Endothelial cell of umbilical vein (primary cell): ENCODE results near the gene BANK1. TPM values are rescaled to one million over a fixed set of nuclear protein-coding genes. Genes with fewer than 3 reads are reported as not detected.

Experiments used
- BruUV-seq: library from RNA; stranded (reverse); fragments of 400-500 nt; replicated peaks from 2 replicates; lab custom pipeline; 2021; lab: Mats Ljungman, UMichigan
- CTCF ChIA-PET: fragments of 300-600, 350-600 bp; sonication (Branson Sonifier 250); formaldehyde crosslinking; loops from one replicate; lab custom pipeline; 2021; ENCODE audit warnings: antibody characterized with exemption, inconsistent platforms; lab: Charles Lee
- POLR2A ChIA-PET: fragments of 300-600, 350-600 bp; sonication (Branson Sonifier 250); formaldehyde crosslinking; loops from one replicate; lab custom pipeline; 2021; ENCODE audit warnings: antibody characterized with exemption, inconsistent platforms; lab: Charles Lee
- DNase-seq: peaks from one replicate; pipeline ENCODE4 v3.0.0-alpha.2; 2011; ENCODE audit warnings: low read depth, low spot score
- FAIRE-seq: peaks from 2 replicates; lab custom pipeline; 2011; peaks lifted over from hg19 to GRCh38; lab: Jason Lieb, UNC
- H2AFZ ChIP-seq: 2 replicates; pipeline ENCODE4 v1.6.0; 2012; ENCODE audit warnings: low read depth, low read length, control low read depth, inconsistent platforms
- H3K27ac ChIP-seq: 2 replicates; pipeline ENCODE4 v1.5.1; 2011; ENCODE audit warnings: low read depth, mild to moderate bottlenecking, control low read depth, low read length, moderate library complexity; ENCODE audit not compliant: insufficient read depth
- H3K27me3 ChIP-seq, 2 experiments: 2 replicates each; pipeline versions ENCODE4 v1.6.0 to v1.6.1; 2011; ENCODE audit warnings: low read length in 2 of 2, mixed read lengths in 1 of 2; ENCODE audit not compliant: control insufficient read depth in 2 of 2, insufficient read depth in 2 of 2
- H3K36me3 ChIP-seq, 2 experiments: 2 replicates in 1 of 2; 3 replicates in 1 of 2; pipeline ENCODE4 v1.5.1; 2011; ENCODE audit warnings: low read length in 2 of 2, mild to moderate bottlenecking in 1 of 2, moderate library complexity in 1 of 2; ENCODE audit not compliant: control insufficient read depth in 2 of 2, insufficient read depth in 2 of 2; ENCODE audit errors: extremely low read depth in 1 of 2
- H3K4me1 ChIP-seq: 3 replicates; pipeline ENCODE4 v1.5.1; 2011; ENCODE audit warnings: mild to moderate bottlenecking, low read length; ENCODE audit not compliant: control insufficient read depth, insufficient read depth; ENCODE audit errors: extremely low read depth
- H3K4me2 ChIP-seq: 2 replicates; pipeline ENCODE4 v1.6.1; 2011; ENCODE audit warnings: low read length, control low read depth, mixed read lengths; ENCODE audit not compliant: insufficient read depth
- H3K4me3 ChIP-seq, 3 experiments: fragments of 200-600 bp in 1 of 3; sonication (generic), shearing (Covaris generic) in 1 of 3; replicated peaks in 1 of 3; 2 replicates each; pipeline ENCODE4 v1.5.1; 2011 to 2016; ENCODE audit warnings: control low read depth in 3 of 3, low read length in 3 of 3, mild to moderate bottlenecking in 2 of 3, inconsistent platforms in 1 of 3, low read depth in 1 of 3, moderate library complexity in 1 of 3; ENCODE audit not compliant: insufficient read depth in 1 of 3
- H3K79me2 ChIP-seq: 2 replicates; pipeline ENCODE4 v1.6.0; 2012; ENCODE audit warnings: low read length, inconsistent platforms; ENCODE audit not compliant: control insufficient read depth, insufficient read depth
- H3K9ac ChIP-seq: replicated peaks from 2 replicates; pipeline ENCODE3; 2011; ENCODE audit warnings: low read length, control low read depth; ENCODE audit not compliant: insufficient read depth; ENCODE audit errors: extremely low read depth
- H3K9me1 ChIP-seq: replicated peaks from 3 replicates; pipeline ENCODE4 v1.6.0; 2011; ENCODE audit warnings: mild to moderate bottlenecking, low read length; ENCODE audit not compliant: control insufficient read depth, insufficient read depth; ENCODE audit errors: extremely low read depth
- H3K9me3 ChIP-seq: replicated peaks from 2 replicates; pipeline ENCODE4 v1.5.1; 2012; ENCODE audit warnings: low read length, inconsistent platforms; ENCODE audit not compliant: control insufficient read depth, insufficient read depth
- H4K20me1 ChIP-seq: replicated peaks from 2 replicates; pipeline ENCODE3; 2011; ENCODE audit warnings: mild to moderate bottlenecking, low read length; ENCODE audit not compliant: control insufficient read depth, insufficient read depth; ENCODE audit errors: extremely low read depth
- EZH2 ChIP-seq: IDR thresholded peaks from 2 replicates; pipeline ENCODE4 v1.6.1; 2012; ENCODE audit warnings: borderline replicate concordance, low read depth, mild to moderate bottlenecking, moderate library complexity, low read length, inconsistent platforms; ENCODE audit not compliant: severe bottlenecking
- GATA2 ChIP-seq: IDR thresholded peaks from 2 replicates; pipeline ENCODE4 v1.7.0; 2011; ENCODE audit warnings: low read depth, mild to moderate bottlenecking, moderate library complexity, mixed read lengths, low read length; ENCODE audit not compliant: insufficient read length, insufficient read depth
- JUN ChIP-seq: IDR thresholded peaks from 2 replicates; pipeline ENCODE4 v1.6.1; 2011; ENCODE audit warnings: borderline replicate concordance, low read depth; ENCODE audit not compliant: insufficient read length, insufficient read depth
- POLR2AphosphoS5 ChIP-seq: IDR thresholded peaks from 2 replicates; pipeline ENCODE4 v1.6.1; 2012; ENCODE audit warnings: low read depth, mild to moderate bottlenecking, control low read depth, low read length, moderate library complexity; ENCODE audit not compliant: insufficient read depth
- dilution Hi-C: fragments of 300-500 bp; cut with MboI; formaldehyde crosslinking; loops from one replicate; pipeline ENCODE4 v1.15.0; 2019; ENCODE audit warnings: low sequenced_read_pairs; ENCODE audit not compliant: extremely low pct_ligation_motif_present
- intact Hi-C: fragments of 100-400 bp; cut with micrococcal nuclease; formaldehyde crosslinking; loops from one replicate; pipeline ENCODE4 v1.10.0; 2022
- polyA plus RNA-seq, 4 experiments: library from polyadenylated mRNA; depleted of rRNA in 3 of 4; stranded (reverse) in 3 of 4; unstranded in 1 of 4; fragments of >200 nt; gene quantifications; 2 replicates each; pipeline versions ENCODE4 v1.2.1 to v1.2.3, GENCODE V29; 2011 to 2012; ENCODE audit warnings: missing spikeins in 1 of 4
- total RNA-seq: library from RNA; stranded (reverse); gene quantifications from 2 replicates; pipeline ENCODE4 v1.2.3, GENCODE V29; 2021
- TF ChIP-seq, protein P1 (sequence below), 2 donors: IDR thresholded peaks; 1 replicate in 1 of 2; 2 replicates in 1 of 2; pipeline ENCODE4 v1.5.1; 2011; ENCODE audit warnings: low read length in 2 of 2, mild to moderate bottlenecking in 2 of 2, moderate library complexity in 2 of 2, control low read depth in 1 of 2, inconsistent platforms in 1 of 2, low read depth in 1 of 2; ENCODE audit not compliant: insufficient read depth in 1 of 2; ENCODE audit errors: extremely low read depth in 1 of 2

Gene BANK1
- total and polyA plus RNA-seq, 2 donors (not counting 3 experiments of a cell fraction or from before 2014, with no cell fraction given): 0.29 to 0.32 TPM

DNA sequence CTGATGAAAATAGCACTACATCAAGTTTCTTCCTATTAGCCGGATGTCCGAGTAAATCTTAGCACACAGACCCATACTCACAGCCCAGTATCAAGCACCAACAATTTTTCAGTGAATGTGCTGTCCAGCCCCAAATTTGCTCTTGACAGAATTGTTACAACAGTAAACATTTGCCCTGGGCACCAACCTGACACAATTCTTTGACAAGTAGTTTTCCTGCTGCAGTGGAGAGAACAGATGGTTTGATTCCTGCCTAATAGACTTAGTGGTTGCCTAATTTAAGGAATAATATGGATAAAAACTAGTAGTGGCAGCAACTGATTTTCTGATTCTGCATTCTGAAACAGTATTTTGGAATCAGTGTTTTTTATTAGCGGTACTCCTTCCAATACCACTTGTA lies 301.1 kb downstream of the BANK1 start:
- Histone ChIP-seq H3K4me1 (no peaks in the 10 kb centered on the region), H3K27ac (no peak overlapping the region), H3K9me1 (no peaks in the 10 kb centered on the region), H3K4me3 (no peak overlapping the region), H3K4me2 (no peak overlapping the region), H3K9me3 (no peaks in the 10 kb centered on the region), H2AFZ (no peak overlapping the region), H3K27me3 (no peaks in the 10 kb centered on the region), H3K9ac (no peak overlapping the region), H3K36me3 (no peaks in the 10 kb centered on the region), H3K79me2 (no peaks in the 10 kb centered on the region), H4K20me1 (no peaks in the 10 kb centered on the region)
- TF ChIP-seq POLR2AphosphoS5 (no peak), JUN (no peak), EZH2 (no peak)
- TF ChIP-seq, protein P1, sequence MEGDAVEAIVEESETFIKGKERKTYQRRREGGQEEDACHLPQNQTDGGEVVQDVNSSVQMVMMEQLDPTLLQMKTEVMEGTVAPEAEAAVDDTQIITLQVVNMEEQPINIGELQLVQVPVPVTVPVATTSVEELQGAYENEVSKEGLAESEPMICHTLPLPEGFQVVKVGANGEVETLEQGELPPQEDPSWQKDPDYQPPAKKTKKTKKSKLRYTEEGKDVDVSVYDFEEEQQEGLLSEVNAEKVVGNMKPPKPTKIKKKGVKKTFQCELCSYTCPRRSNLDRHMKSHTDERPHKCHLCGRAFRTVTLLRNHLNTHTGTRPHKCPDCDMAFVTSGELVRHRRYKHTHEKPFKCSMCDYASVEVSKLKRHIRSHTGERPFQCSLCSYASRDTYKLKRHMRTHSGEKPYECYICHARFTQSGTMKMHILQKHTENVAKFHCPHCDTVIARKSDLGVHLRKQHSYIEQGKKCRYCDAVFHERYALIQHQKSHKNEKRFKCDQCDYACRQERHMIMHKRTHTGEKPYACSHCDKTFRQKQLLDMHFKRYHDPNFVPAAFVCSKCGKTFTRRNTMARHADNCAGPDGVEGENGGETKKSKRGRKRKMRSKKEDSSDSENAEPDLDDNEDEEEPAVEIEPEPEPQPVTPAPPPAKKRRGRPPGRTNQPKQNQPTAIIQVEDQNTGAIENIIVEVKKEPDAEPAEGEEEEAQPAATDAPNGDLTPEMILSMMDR (IDR thresholded peaks at IDR 0.05; ENCODE audit: extremely low read depth in 1 of 2, insufficient read depth in 1 of 2, low read depth in 1 of 2, low read length in 2 of 2): no peak
- intact Hi-C loops (no loop called here), dilution Hi-C loops (no loop called here)
- no peak for FAIRE-seq
- POLR2A ChIA-PET: no interaction called here
- no peak for DNase-seq
- BruUV-seq: no TSS peak
- CTCF ChIA-PET: no interaction called here

DNA sequence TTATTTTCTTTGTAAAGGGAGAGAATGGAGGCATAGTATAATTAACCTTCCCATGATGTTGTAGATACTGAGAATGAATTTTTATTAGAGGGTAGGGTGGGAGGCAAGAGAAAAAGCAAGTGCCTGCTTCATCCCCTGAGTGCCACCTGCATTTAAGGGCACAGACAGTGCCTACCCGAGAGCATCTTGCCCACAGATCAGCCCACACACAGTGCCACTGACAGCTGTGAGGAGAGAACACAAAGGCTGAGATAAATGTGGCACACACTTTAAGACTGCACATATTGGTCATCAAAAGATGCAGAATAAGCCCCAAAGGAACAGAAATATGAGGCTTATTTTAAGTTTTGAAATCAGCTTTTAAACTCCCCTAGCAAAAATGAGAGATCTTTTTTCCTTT lies 304.0 kb downstream of the BANK1 start:
- no peak overlapping the region for H3K4me3 ChIP-seq
- TF ChIP-seq GATA2: no peak
- H3K4me2 ChIP-seq: no peak overlapping the region
- DNase-seq (no peak), FAIRE-seq (no peak)
- no peaks in the 10 kb centered on the region for H4K20me1 ChIP-seq
- H2AFZ ChIP-seq: no peak overlapping the region
- H3K36me3 ChIP-seq: no peaks in the 10 kb centered on the region
- no peaks in the 10 kb centered on the region for H3K9me3 ChIP-seq
- H3K4me1 ChIP-seq: no peaks in the 10 kb centered on the region
- ChIA-PET POLR2A (no interaction called here), CTCF (no interaction called here)
- no peaks in the 10 kb centered on the region for H3K79me2 ChIP-seq
- dilution Hi-C loops: no loop called here
- H3K9me1 ChIP-seq: no peaks in the 10 kb centered on the region
- intact Hi-C loops: no loop called here
- H3K27me3 ChIP-seq: no peaks in the 10 kb centered on the region
- no peak overlapping the region for H3K9ac ChIP-seq
- no TSS peak for BruUV-seq
- H3K27ac ChIP-seq: no peak overlapping the region
